Vagina (tissue), 2 donors: ENCODE results near the gene ANKRD33. TPM values are rescaled to one million over a fixed set of nuclear protein-coding genes. Genes with fewer than 3 reads are reported as not detected.
A peak's percentile ranks its signal among the peaks of the same experiment; 100 is the strongest.

ENCODE experiments used
- DNase-seq, 2 donors: peaks; one replicate each; pipeline ENCODE4 v3.0.0-alpha.2; 2017; ENCODE audit errors: extremely low spot score in 2 of 2
- H3K27ac ChIP-seq: fragments of 200-600 bp; sonication (generic); one replicate; pipeline ENCODE4 v1.5.1; 2019
- H3K27me3 ChIP-seq: fragments of 200-600 bp; sonication (generic); one replicate; pipeline ENCODE4 v1.5.1; 2019
- H3K36me3 ChIP-seq, 2 donors: fragments of 200-600 bp; sonication (generic); one replicate each; pipeline ENCODE4 v1.5.1; 2017 to 2019
- H3K4me1 ChIP-seq: fragments of 200-600 bp; sonication (generic); one replicate; pipeline ENCODE4 v1.5.1; 2019
- H3K4me3 ChIP-seq, 2 donors: fragments of 200-600 bp; sonication (generic); 1 replicate in 1 of 2; 2 replicates in 1 of 2; pipeline ENCODE4 v1.5.1; 2016 to 2019
- H3K9me3 ChIP-seq: fragments of 200-600 bp; sonication (generic); one replicate; pipeline ENCODE4 v1.5.1; 2019
- CTCF ChIP-seq, 3 experiments: fragments of 450-650 bp in 2 of 3; fragments of 200-600 bp in 1 of 3; sonication (generic) in 1 of 3; IDR thresholded peaks; one replicate each; pipeline ENCODE4 v1.5.1; 2017 to 2019; ENCODE audit warnings: antibody characterized with exemption in 3 of 3, mild to moderate bottlenecking in 2 of 3, moderate library complexity in 2 of 3
- POLR2A ChIP-seq, 2 donors: fragments of 450-650 bp; IDR thresholded peaks; one replicate each; pipeline ENCODE4 v1.6.1; 2017; ENCODE audit warnings: antibody characterized with exemption in 2 of 2, mild to moderate bottlenecking in 2 of 2, moderate library complexity in 2 of 2
- POLR2AphosphoS5 ChIP-seq, 2 donors: sonication (generic); formaldehyde crosslinking; IDR thresholded peaks; one replicate each; pipeline ENCODE4 v1.9.0; 2017; ENCODE audit warnings: antibody characterized with exemption in 2 of 2, mild to moderate bottlenecking in 2 of 2, low read depth in 1 of 2; ENCODE audit not compliant: insufficient read depth in 1 of 2
- intact Hi-C: fragments of 100-400 bp; cut with DNase I; formaldehyde crosslinking; loops from one replicate; pipeline ENCODE4 v1.15.1; 2023
- total RNA-seq: library from RNA; depleted of rRNA; stranded (reverse); fragments of >200 nt; gene quantifications from one replicate; pipeline ENCODE4 v1.2.3, GENCODE V29; 2016

Gene ANKRD33
- total RNA-seq, 1 donor from 2014 or later: not detected

DNA sequence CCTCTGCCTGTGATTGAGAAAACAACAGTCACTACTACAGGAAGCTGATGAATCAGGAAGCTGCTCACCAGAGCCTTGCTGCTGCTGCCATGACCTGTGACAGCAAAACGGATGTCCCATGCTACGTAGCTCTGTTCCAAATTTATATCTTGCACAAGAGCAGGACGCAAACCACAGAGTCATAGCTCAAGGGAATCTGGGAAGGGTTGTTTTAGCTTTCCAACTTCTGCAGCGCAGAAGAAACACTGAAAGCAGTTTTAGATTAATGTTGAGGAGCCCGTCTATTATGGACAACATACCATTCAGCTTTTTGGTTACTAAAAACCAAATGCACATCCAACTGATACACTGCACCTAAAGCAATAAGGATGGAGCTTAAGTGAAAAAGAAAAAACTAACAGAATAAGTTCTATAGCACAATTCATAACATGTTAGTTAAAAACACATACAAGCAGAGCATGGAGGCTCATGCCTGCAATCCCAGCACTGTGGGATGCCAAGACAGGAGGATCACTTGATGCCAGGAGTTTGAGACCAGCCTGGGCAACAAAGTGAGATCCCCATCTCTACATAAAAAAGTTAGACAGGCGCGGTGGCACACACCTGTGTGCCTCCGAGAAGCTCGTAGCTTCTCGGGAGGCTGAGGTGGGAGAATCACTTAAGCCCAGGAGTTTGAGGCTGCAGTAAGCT, 1.7 kb upstream of the ANKRD33 start:
- intact Hi-C loops: no loop called here
- no peaks in the 10 kb centered on the region for H3K27me3 ChIP-seq

GRCh38 chr12:51888316-51889215, 663 bp downstream of the ANKRD33 start:
- Histone ChIP-seq H3K27me3 (no peaks in the 10 kb centered on the region), H3K27ac (no peak overlapping the region), H3K4me3 (no peak overlapping the region), H3K4me1 (peaks cover 18% of the 10 kb centered on the region), H3K36me3 (no peaks in the 10 kb centered on the region), H3K9me3 (no peaks in the 10 kb centered on the region)
- no peak for DNase-seq
- no peak for TF ChIP-seq CTCF (IDR thresholded peaks at IDR 0.05)
- TF ChIP-seq POLR2AphosphoS5 (IDR thresholded peaks at IDR 0.05; ENCODE audit: insufficient read depth in 1 of 2, low read depth in 1 of 2): no peak
- intact Hi-C loops: no loop called here

More for the DNA sequence above, 1.7 kb upstream of the ANKRD33 start:
- H3K36me3 ChIP-seq: no peaks in the 10 kb centered on the region
- H3K9me3 ChIP-seq: no peaks in the 10 kb centered on the region
- peak overlapping the region; percentile 76 for H3K27ac ChIP-seq
- DNase-seq: peak in 1 of 2 donors; percentile 98
- H3K4me1 ChIP-seq: peaks cover 18% of the 10 kb centered on the region
- no peak overlapping the region for H3K4me3 ChIP-seq
- TF ChIP-seq POLR2A (IDR thresholded peaks at IDR 0.05): no peak
- TF ChIP-seq POLR2AphosphoS5 (IDR thresholded peaks at IDR 0.05; ENCODE audit: insufficient read depth in 1 of 2, low read depth in 1 of 2): peak; percentile 46 to 99

DNA sequence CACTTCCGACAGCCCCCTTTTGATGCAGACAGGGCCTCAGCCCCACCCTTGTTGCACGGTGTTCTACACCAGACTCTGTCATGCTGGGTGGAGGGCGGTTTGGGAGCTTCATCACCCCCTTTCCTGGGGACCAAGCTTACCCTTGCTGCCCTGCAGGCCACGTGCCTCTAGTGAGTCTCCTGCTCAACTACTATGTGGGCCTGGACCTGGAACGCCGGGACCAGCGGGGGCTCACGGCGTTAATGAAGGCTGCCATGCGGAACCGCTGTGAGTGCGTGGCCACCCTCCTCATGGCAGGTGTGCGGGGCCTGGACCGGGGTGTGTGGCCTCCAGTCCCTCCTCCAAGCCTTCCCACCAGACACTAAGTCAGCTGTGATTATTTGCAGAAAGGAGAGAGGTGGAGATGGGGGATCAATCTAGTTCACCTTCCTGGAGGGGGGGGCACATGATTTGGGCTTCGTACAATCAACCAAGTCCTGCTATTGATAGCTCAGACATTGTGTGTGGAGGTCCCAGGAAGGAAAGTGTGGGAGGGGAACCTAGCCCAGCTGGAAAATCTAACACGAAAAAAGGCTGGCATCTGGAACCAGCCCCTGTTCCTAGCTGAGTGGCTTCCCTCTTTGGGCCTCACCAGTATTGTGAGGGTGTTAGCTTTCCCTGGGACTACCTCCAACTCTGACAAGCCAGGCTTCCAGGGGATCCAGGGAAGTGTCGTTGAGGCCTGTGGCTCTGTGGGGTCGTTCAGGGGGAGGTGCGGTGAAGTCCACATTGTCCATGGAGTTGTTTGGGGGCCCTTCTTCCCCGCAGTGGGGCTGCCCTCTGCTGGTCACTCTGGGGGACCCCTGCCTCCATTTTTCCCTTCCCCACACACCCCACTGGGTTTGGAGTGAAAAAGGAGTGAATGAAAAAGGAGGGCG, 1.6 kb downstream of the ANKRD33 start:
- Histone ChIP-seq H3K4me3 (no peak overlapping the region), H3K36me3 (no peaks in the 10 kb centered on the region), H3K4me1 (peaks cover 18% of the 10 kb centered on the region), H3K27me3 (no peaks in the 10 kb centered on the region), H3K9me3 (no peaks in the 10 kb centered on the region), H3K27ac (no peak overlapping the region)
- no peak for DNase-seq
- TF ChIP-seq CTCF (IDR thresholded peaks at IDR 0.05): no peak
- TF ChIP-seq POLR2AphosphoS5 (IDR thresholded peaks at IDR 0.05; ENCODE audit: insufficient read depth in 1 of 2, low read depth in 1 of 2): no peak
- TF ChIP-seq POLR2A (IDR thresholded peaks at IDR 0.05): no peak
- intact Hi-C loops: loop anchor here (5.0 kb wide), 1 partner anchor 93 kb away; no protein-coding TSS in a partner anchor

- TF ChIP-seq CTCF (IDR thresholded peaks at IDR 0.05) (no peak), POLR2A (IDR thresholded peaks at IDR 0.05) (no peak), POLR2AphosphoS5 (IDR thresholded peaks at IDR 0.05; ENCODE audit: insufficient read depth in 1 of 2, low read depth in 1 of 2) (no peak)
- Histone ChIP-seq H3K4me3 (no peak overlapping the region), H3K36me3 (no peaks in the 10 kb centered on the region), H3K27me3 (no peaks in the 10 kb centered on the region), H3K4me1 (peaks cover 18% of the 10 kb centered on the region), H3K9me3 (no peaks in the 10 kb centered on the region), H3K27ac (no peak overlapping the region)
- intact Hi-C loops: loop anchor here (5.0 kb wide), 1 partner anchor 92 kb away; no protein-coding TSS in a partner anchor
- DNase-seq: no peak
Measured at GRCh38 chr12:51890133-51890464, 2.2 kb downstream of the ANKRD33 start.
